Ammon's horn (tissue), 1 donor: ENCODE measurements around the gene NRN1.
"Not testable (repeated sequence)": the region's sequence is repeated elsewhere in the genome, so short reads cannot be mapped to it uniquely, and the experiment has no call there.

ENCODE experiments used
- DNase-seq: peaks from one replicate; pipeline ENCODE4 v3.0.0-alpha.2; 2016; ENCODE audit warnings: low spot score

NRN1 gene

GRCh38 chr6:5981126-5982026, 25.3 kb downstream of the NRN1 start:
- DNase-seq = no peak

GRCh38 chr6:5979650-5980420, 26.9 kb downstream of the NRN1 start:
- DNase-seq = no peak

GRCh38 chr6:5976811-5977210, 29.9 kb downstream of the NRN1 start:
- DNase-seq = no peak

GRCh38 chr6:5968817-5969734, 37.6 kb downstream of the NRN1 start:
- DNase-seq = peak; percentile 45

GRCh38 chr6:5968036-5968435, 38.7 kb downstream of the NRN1 start:
- not testable (repeated sequence) for DNase-seq

GRCh38 chr6:5967594-5967993, 39.1 kb downstream of the NRN1 start:
- no peak for DNase-seq

GRCh38 chr6:5962794-5963193, 43.9 kb downstream of the NRN1 start:
- no peak for DNase-seq

GRCh38 chr6:5961836-5962235, 44.9 kb downstream of the NRN1 start:
- DNase-seq = no peak

GRCh38 chr6:5960456-5960855, 46.3 kb downstream of the NRN1 start:
- no peak for DNase-seq

- no peak for DNase-seq
These were observed 47.8 kb downstream of the NRN1 start for GRCh38 chr6:5958921-5959320.

- no peak for DNase-seq
These were observed 49.8 kb downstream of the NRN1 start for GRCh38 chr6:5956939-5957338.

- no peak for DNase-seq
These were observed 56.4 kb downstream of the NRN1 start for GRCh38 chr6:5950361-5950785.
